GM12864 (cell line): ENCODE data around the gene NKX1-1.

Experiments used
- DNase-seq: peaks from one replicate; pipeline ENCODE4 v3.0.0-alpha.2; 2011; ENCODE audit warnings: low read depth
- H3K4me3 ChIP-seq: 2 replicates; pipeline ENCODE4 v1.5.1; 2011; ENCODE audit warnings: mild to moderate bottlenecking, low read depth, low read length, control low read depth
- TF ChIP-seq, protein P1 (sequence below): IDR thresholded peaks from 2 replicates; pipeline ENCODE4 v1.5.1; 2011; ENCODE audit warnings: low read depth, mild to moderate bottlenecking, moderate library complexity, low read length, control low read depth, inconsistent platforms; ENCODE audit errors: missing control alignments

Gene NKX1-1

DNA sequence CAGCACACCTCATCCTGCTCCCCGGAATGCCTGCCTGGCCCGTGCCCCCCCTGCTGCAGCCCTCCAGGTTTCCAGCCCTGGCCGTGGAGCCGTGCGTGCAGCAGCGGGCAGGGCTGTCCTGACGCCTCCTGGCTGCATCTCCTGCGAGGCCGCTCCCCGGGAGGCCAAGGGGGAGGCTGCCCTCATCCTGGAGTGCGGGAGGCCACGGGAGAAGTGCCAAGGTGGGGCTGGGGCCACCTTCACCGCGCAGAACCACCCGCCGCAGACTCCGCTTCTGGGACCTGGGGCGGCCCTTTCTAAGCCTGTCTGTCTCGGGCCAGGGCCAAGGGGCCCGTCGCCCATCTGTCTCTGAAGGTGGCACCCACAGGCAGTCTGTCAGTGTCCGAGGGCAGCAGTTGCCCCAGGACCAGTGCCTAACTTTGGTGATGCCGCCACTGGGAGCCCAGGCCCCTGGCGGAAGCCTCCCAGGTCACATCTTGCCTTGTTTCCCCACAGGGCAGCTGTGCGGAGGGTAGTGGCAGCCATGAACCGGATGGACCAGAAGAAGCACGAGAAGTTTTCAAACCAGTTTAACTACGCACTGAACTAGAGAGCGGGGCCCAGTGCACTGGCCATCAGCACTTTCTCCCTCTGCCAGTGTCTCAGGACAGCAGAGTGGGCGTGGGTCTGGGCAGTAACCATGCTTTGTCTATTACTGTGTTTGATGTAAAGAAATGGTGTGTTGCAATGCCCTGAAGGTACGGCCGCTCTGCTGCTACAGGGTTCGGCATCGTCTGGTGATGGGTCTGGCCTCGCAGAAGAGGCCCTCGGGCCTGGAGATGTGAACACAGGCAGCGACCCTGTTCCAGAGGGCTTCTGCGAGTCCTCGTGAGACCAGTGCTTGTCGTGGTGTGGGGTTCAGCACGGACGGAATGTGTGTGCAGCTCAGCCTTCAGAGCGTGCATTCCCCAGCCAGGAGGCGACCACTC, 20.6 kb downstream of the NKX1-1 start:
- no peak overlapping the region for H3K4me3 ChIP-seq
- no peak for DNase-seq
- TF ChIP-seq, protein P1, sequence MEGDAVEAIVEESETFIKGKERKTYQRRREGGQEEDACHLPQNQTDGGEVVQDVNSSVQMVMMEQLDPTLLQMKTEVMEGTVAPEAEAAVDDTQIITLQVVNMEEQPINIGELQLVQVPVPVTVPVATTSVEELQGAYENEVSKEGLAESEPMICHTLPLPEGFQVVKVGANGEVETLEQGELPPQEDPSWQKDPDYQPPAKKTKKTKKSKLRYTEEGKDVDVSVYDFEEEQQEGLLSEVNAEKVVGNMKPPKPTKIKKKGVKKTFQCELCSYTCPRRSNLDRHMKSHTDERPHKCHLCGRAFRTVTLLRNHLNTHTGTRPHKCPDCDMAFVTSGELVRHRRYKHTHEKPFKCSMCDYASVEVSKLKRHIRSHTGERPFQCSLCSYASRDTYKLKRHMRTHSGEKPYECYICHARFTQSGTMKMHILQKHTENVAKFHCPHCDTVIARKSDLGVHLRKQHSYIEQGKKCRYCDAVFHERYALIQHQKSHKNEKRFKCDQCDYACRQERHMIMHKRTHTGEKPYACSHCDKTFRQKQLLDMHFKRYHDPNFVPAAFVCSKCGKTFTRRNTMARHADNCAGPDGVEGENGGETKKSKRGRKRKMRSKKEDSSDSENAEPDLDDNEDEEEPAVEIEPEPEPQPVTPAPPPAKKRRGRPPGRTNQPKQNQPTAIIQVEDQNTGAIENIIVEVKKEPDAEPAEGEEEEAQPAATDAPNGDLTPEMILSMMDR = no peak

DNA sequence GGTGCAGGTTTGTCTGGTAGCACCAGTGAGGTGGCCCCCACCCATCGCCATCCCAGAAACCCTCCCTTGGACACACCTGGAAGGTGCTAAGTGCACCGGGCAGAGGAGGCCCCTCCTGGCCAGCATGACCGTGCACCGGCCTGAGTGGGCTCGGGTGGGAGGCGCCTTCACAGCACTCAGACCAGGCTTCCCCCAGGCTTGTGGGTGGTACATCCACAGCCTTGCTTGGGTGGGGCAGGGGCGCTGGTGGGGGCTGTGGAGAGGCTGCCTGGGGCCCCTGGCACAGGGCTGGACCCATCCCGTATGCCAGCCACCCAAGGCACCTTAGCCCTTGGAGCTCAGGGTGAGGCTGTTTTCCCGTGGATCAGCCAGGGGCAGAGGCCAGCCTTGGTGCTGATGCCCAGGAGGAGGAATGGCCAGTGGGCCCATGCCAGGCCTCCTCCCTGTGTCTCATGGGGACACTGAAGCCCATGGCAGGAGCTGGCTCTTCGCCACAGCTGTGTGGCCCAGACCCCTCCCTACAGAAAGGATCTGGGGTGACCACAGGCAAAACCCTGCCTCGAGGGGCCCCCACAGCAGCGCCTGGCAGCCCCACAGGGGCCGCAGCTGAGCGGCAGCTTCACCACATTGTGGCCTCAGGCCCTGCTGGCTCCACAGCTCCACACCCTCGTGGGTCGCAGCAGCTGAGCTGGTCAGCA, 21.4 kb downstream of the NKX1-1 start:
- TF ChIP-seq, protein P1 = no peak
- H3K4me3 ChIP-seq = no peak overlapping the region
- DNase-seq = no peak

GRCh38 chr4:1383728-1384591, 22.3 kb downstream of the NKX1-1 start:
- DNase-seq = no peak
- H3K4me3 ChIP-seq = no peak overlapping the region
- TF ChIP-seq, protein P1 = no peak

- TF ChIP-seq, protein P1 = no peak
- H3K4me3 ChIP-seq = no peak overlapping the region
- no peak for DNase-seq
Observed at GRCh38 chr4:1382776-1383727, 23.2 kb downstream of the NKX1-1 start.

- DNase-seq = no peak
- H3K4me3 ChIP-seq = no peak overlapping the region
- TF ChIP-seq, protein P1 = no peak
Observed at GRCh38 chr4:1381944-1382541, 24.2 kb downstream of the NKX1-1 start.
